GM18508 (cell line): ENCODE results near the gene NRG3.
"Not testable (repeated sequence)": the region's sequence is repeated elsewhere in the genome, so short reads cannot be mapped to it uniquely, and the experiment has no call there.

Source experiments
- ATAC-seq: cut with Tn5 transposase; IDR thresholded peaks from one replicate; pipeline ENCODE4 v1.9.1; 2021; ENCODE audit warnings: moderate number of reproducible peaks; ENCODE audit not compliant: insufficient read depth, unreplicated experiment

Gene NRG3

GRCh38 chr10:82340166-82340565 lies 465.2 kb downstream of the NRG3 start:
- no peak for ATAC-seq

GRCh38 chr10:82349590-82349989 lies 474.6 kb downstream of the NRG3 start:
- not testable (repeated sequence) for ATAC-seq

GRCh38 chr10:82353381-82353780 lies 478.4 kb downstream of the NRG3 start:
- no peak for ATAC-seq

- ATAC-seq: no peak
These were observed 483.6 kb downstream of the NRG3 start for GRCh38 chr10:82358486-82359099.

GRCh38 chr10:82361256-82361655 lies 486.3 kb downstream of the NRG3 start:
- no peak for ATAC-seq

- ATAC-seq: no peak
These were observed 502.6 kb downstream of the NRG3 start for GRCh38 chr10:82377608-82378007.

- no peak for ATAC-seq
These were observed 503.2 kb downstream of the NRG3 start for GRCh38 chr10:82378146-82378545.

GRCh38 chr10:82383350-82383749 lies 508.4 kb downstream of the NRG3 start:
- no peak for ATAC-seq

- no peak for ATAC-seq
These were observed 516.1 kb downstream of the NRG3 start for GRCh38 chr10:82390866-82391658.

- no peak for ATAC-seq
These were observed 517.0 kb downstream of the NRG3 start for GRCh38 chr10:82391971-82392370.

GRCh38 chr10:82392533-82392932 lies 517.5 kb downstream of the NRG3 start:
- ATAC-seq: no peak

GRCh38 chr10:82394122-82394521 lies 519.1 kb downstream of the NRG3 start:
- no peak for ATAC-seq

- ATAC-seq: no peak
These were observed 520.0 kb downstream of the NRG3 start for GRCh38 chr10:82394987-82395386.

- ATAC-seq: no peak
These were observed 521.9 kb downstream of the NRG3 start for GRCh38 chr10:82396886-82397285.

GRCh38 chr10:82397854-82398253 lies 522.9 kb downstream of the NRG3 start:
- no peak for ATAC-seq

- ATAC-seq: no peak
These were observed 524.9 kb downstream of the NRG3 start for GRCh38 chr10:82399850-82400249.

- ATAC-seq: no peak
These were observed 525.8 kb downstream of the NRG3 start for GRCh38 chr10:82400841-82401240.

- no peak for ATAC-seq
These were observed 528.0 kb downstream of the NRG3 start for GRCh38 chr10:82402906-82403401.

- ATAC-seq: no peak
These were observed 534.7 kb downstream of the NRG3 start for GRCh38 chr10:82409671-82410070.

- no peak for ATAC-seq
These were observed 536.4 kb downstream of the NRG3 start for GRCh38 chr10:82411416-82411815.

GRCh38 chr10:82420001-82420400 lies 545.0 kb downstream of the NRG3 start:
- ATAC-seq: no peak

- no peak for ATAC-seq
These were observed 554.3 kb downstream of the NRG3 start for GRCh38 chr10:82429302-82429701.
